Neuronal stem cell (in vitro differentiated cells): ENCODE data around the gene ZNF3.

Experiments used
- DNase-seq: peaks from one replicate; pipeline ENCODE4 v3.0.0-alpha.2; 2013; ENCODE audit warnings: low spot score
- H2AFZ ChIP-seq: one replicate; pipeline ENCODE4 v1.6.1; 2013; ENCODE audit warnings: mild to moderate bottlenecking, low read length, inconsistent platforms
- H2AK5ac ChIP-seq: 2 replicates; pipeline ENCODE4 v1.6.1; 2013; ENCODE audit warnings: low read depth, mild to moderate bottlenecking, inconsistent platforms, low read length, moderate library complexity, mixed read lengths
- H2BK120ac ChIP-seq: 2 replicates; pipeline ENCODE4 v1.6.1; 2013; ENCODE audit warnings: low read depth, mild to moderate bottlenecking, inconsistent platforms, low read length, moderate library complexity, mixed read lengths
- H2BK12ac ChIP-seq: one replicate; pipeline ENCODE4 v1.6.1; 2013; ENCODE audit warnings: low read length, inconsistent platforms
- H2BK15ac ChIP-seq: 2 replicates; pipeline ENCODE4 v1.6.1; 2013; ENCODE audit warnings: mild to moderate bottlenecking, low read length, inconsistent platforms, mixed read lengths
- H2BK5ac ChIP-seq: one replicate; pipeline ENCODE4 v1.6.1; 2013; ENCODE audit warnings: inconsistent platforms, mild to moderate bottlenecking, low read length, moderate library complexity
- H3K14ac ChIP-seq: one replicate; pipeline ENCODE4 v1.6.1; 2013; ENCODE audit warnings: low read length, inconsistent platforms
- H3K18ac ChIP-seq: 2 replicates; pipeline ENCODE4 v1.6.1; 2013; ENCODE audit warnings: low read length, inconsistent platforms
- H3K23ac ChIP-seq: 2 replicates; pipeline ENCODE4 v1.6.1; 2013; ENCODE audit warnings: low read depth, mild to moderate bottlenecking, mixed read lengths, low read length, inconsistent platforms; ENCODE audit not compliant: poor library complexity
- H3K27ac ChIP-seq: replicated peaks from 3 replicates; pipeline ENCODE4 v1.5.1; 2013; ENCODE audit warnings: low read length, inconsistent platforms
- H3K27me3 ChIP-seq, 3 experiments: 2 replicates each; pipeline ENCODE4 v1.6.1; 2013; ENCODE audit warnings: low read length in 3 of 3, mild to moderate bottlenecking in 2 of 3, inconsistent platforms in 1 of 3, low read depth in 1 of 3, mixed read lengths in 1 of 3, moderate library complexity in 1 of 3; ENCODE audit not compliant: control insufficient read depth in 3 of 3, insufficient read depth in 3 of 3
- H3K36me3 ChIP-seq, 2 donors: replicated peaks in 1 of 2; 2 replicates each; pipeline ENCODE4 v1.6.1; 2013; ENCODE audit warnings: low read length in 2 of 2; ENCODE audit not compliant: control insufficient read depth in 2 of 2, insufficient read depth in 2 of 2
- H3K4ac ChIP-seq: 2 replicates; pipeline ENCODE4 v1.6.1; 2013; ENCODE audit warnings: inconsistent platforms, mild to moderate bottlenecking, low read length, moderate library complexity
- H3K4me1 ChIP-seq, 2 donors: 1 replicate in 1 of 2; 2 replicates in 1 of 2; pipeline ENCODE4 v1.6.1; 2013; ENCODE audit warnings: low read length in 2 of 2, low read depth in 1 of 2; ENCODE audit not compliant: control insufficient read depth in 2 of 2, insufficient read depth in 1 of 2
- H3K4me2 ChIP-seq: one replicate; pipeline ENCODE4 v1.6.1; 2013; ENCODE audit warnings: mild to moderate bottlenecking, low read length, inconsistent platforms; ENCODE audit not compliant: insufficient read depth, poor library complexity, severe bottlenecking
- H3K4me3 ChIP-seq, 2 donors: 2 replicates each; pipeline ENCODE4 v1.5.1; 2013; ENCODE audit warnings: low read length in 2 of 2, mild to moderate bottlenecking in 2 of 2, inconsistent platforms in 1 of 2, moderate library complexity in 1 of 2
- H3K79me1 ChIP-seq: one replicate; pipeline ENCODE4 v1.6.1; 2013; ENCODE audit warnings: low read depth, mild to moderate bottlenecking, inconsistent platforms, low read length, moderate library complexity
- H3K9ac ChIP-seq: one replicate; pipeline ENCODE4 v1.6.1; 2013; ENCODE audit warnings: mild to moderate bottlenecking, low read depth, low read length, inconsistent platforms; ENCODE audit not compliant: poor library complexity
- H3K9me3 ChIP-seq, 2 donors: replicated peaks in 1 of 2; 2 replicates each; pipeline versions ENCODE3 to v1.6.1; 2013; ENCODE audit warnings: low read length in 2 of 2, mild to moderate bottlenecking in 2 of 2, inconsistent platforms in 1 of 2, low read depth in 1 of 2, mixed read lengths in 1 of 2, moderate library complexity in 1 of 2; ENCODE audit not compliant: control insufficient read depth in 2 of 2, insufficient read depth in 1 of 2
- H4K8ac ChIP-seq: one replicate; pipeline ENCODE4 v1.6.1; 2013; ENCODE audit warnings: low read depth, mild to moderate bottlenecking, inconsistent platforms, low read length, moderate library complexity
- H4K91ac ChIP-seq: one replicate; pipeline ENCODE4 v1.6.1; 2013; ENCODE audit warnings: low read length, low read depth, mild to moderate bottlenecking, inconsistent platforms; ENCODE audit not compliant: poor library complexity
- WGBS, 2 donors: extraction: QIAGEN DNeasy Blood & Tissue Kit; methylation state at CpG; one replicate each; pipeline ENCODE4 v1.1.7; 2013; ENCODE audit warnings: missing lambda C conversion rate in 2 of 2, mixed read lengths in 1 of 2; ENCODE audit not compliant: insufficient read length in 2 of 2, insufficient replicate concordance in 1 of 2; ENCODE audit errors: extremely low coverage in 2 of 2; 5-methylcytosine and 5-hydroxymethylcytosine counted together
- small RNA-seq: library from polyadenylated mRNA; stranded (forward); fragments of <200 nt; extraction: miRNeasy Mini kit (QIAGEN cat#:217004); gene quantifications from one replicate; pipeline ENCODE3, GENCODE V24; 2013; ENCODE audit not compliant: insufficient read depth

ZNF3 gene

GRCh38 chr7:100023526-100023925, 58.0 kb downstream of the ZNF3 start:
- Histone ChIP-seq H3K14ac (no peak overlapping the region), H3K4ac (no peak overlapping the region), H4K8ac (no peak overlapping the region), H3K23ac (no peak overlapping the region), H3K27ac (no peak overlapping the region), H4K91ac (no peak overlapping the region), H3K36me3 (peaks cover 26 to 94% of the 10 kb centered on the region in 2 donors), H3K79me1 (peaks cover 7% of the 10 kb centered on the region), H2BK120ac (no peak overlapping the region), H2AK5ac (no peak overlapping the region), H2BK15ac (no peak overlapping the region), H2BK5ac (no peak overlapping the region), H3K9me3 (no peaks in the 10 kb centered on the region), H3K4me3 (peak overlapping the region in 1 of 2 donors; percentile 56), H3K18ac (no peak overlapping the region), H3K4me1 (no peaks in the 10 kb centered on the region), H3K4me2 (no peak overlapping the region), H3K27me3 (no peaks in the 10 kb centered on the region), H2AFZ (no peak overlapping the region), H3K9ac (no peak overlapping the region), H2BK12ac (no peak overlapping the region)
- no CpG with 5 or more reads among the region's 12 CpGs for WGBS, 2 donors
- DNase-seq: no peak

GRCh38 chr7:100022621-100023020, 58.9 kb downstream of the ZNF3 start:
- Histone ChIP-seq H3K14ac (no peak overlapping the region), H3K9me3 (no peaks in the 10 kb centered on the region), H2BK15ac (no peak overlapping the region), H3K4me2 (no peak overlapping the region), H2BK120ac (no peak overlapping the region), H3K4me1 (no peaks in the 10 kb centered on the region), H3K36me3 (peaks cover 26 to 92% of the 10 kb centered on the region in 2 donors), H3K4ac (no peak overlapping the region), H3K79me1 (peaks cover 7% of the 10 kb centered on the region), H4K8ac (no peak overlapping the region), H3K27me3 (no peaks in the 10 kb centered on the region), H2BK5ac (no peak overlapping the region), H3K4me3 (no peak overlapping the region), H2AFZ (no peak overlapping the region), H3K27ac (no peak overlapping the region), H3K23ac (no peak overlapping the region), H2AK5ac (no peak overlapping the region), H2BK12ac (no peak overlapping the region), H3K18ac (no peak overlapping the region), H4K91ac (no peak overlapping the region), H3K9ac (no peak overlapping the region)
- no peak for DNase-seq
- no CpG with 5 or more reads among the region's 5 CpGs for WGBS, 2 donors

GRCh38 chr7:100021297-100021696, 60.2 kb downstream of the ZNF3 start:
- Histone ChIP-seq H3K27ac (no peak overlapping the region), H3K36me3 (peaks cover 22 to 86% of the 10 kb centered on the region in 2 donors), H3K79me1 (peaks cover 7% of the 10 kb centered on the region), H2AK5ac (no peak overlapping the region), H2BK12ac (no peak overlapping the region), H2BK5ac (no peak overlapping the region), H3K23ac (no peak overlapping the region), H3K4me3 (no peak overlapping the region), H2AFZ (no peak overlapping the region), H3K14ac (no peak overlapping the region), H2BK15ac (no peak overlapping the region), H3K18ac (no peak overlapping the region), H4K91ac (no peak overlapping the region), H3K4me1 (peaks cover 2 to 3% of the 10 kb centered on the region in 2 donors), H2BK120ac (no peak overlapping the region), H3K27me3 (no peaks in the 10 kb centered on the region), H3K9me3 (no peaks in the 10 kb centered on the region), H3K4me2 (no peak overlapping the region), H3K9ac (no peak overlapping the region), H4K8ac (no peak overlapping the region), H3K4ac (no peak overlapping the region)
- WGBS, 2 donors: no CpG with 5 or more reads among the region's 3 CpGs
- no peak for DNase-seq

Small RNA genes lying within 50 kb of the gene (small RNA-seq; reads per million reads assigned to genes)
- gene MIR106B: 4,127 reads per million, percentile 100 among the genes with 10 or more reads in this experiment
- 59,943 reads per million, percentile 100 among the genes with 10 or more reads in this experiment for gene MIR25
- 20,973 reads per million, percentile 100 among the genes with 10 or more reads in this experiment for gene MIR93
